MM.1S (cell line): ENCODE results near the gene DISP2.

ENCODE experiments used
- DNase-seq: peaks from one replicate; pipeline ENCODE4 v3.0.0-alpha.2; 2015
- H2AFZ ChIP-seq: fragments of 300-600 bp; sonication (generic); 2 replicates; pipeline ENCODE4 v1.6.0; 2016; ENCODE audit warnings: antibody characterized with exemption, low read length
- H3F3A ChIP-seq: fragments of 300-600 bp; sonication (generic); 2 replicates; pipeline ENCODE4 v1.6.1; 2016; ENCODE audit warnings: mild to moderate bottlenecking, antibody characterized with exemption, low read length, moderate library complexity, mixed read lengths; ENCODE audit not compliant: insufficient read depth
- H3K27ac ChIP-seq: fragments of 300-600 bp; sonication (generic); 2 replicates; pipeline ENCODE4 v1.5.1; 2016; ENCODE audit warnings: mild to moderate bottlenecking, low read length
- H3K27me3 ChIP-seq: fragments of 300-600 bp; sonication (generic); replicated peaks from 2 replicates; pipeline ENCODE4 v1.6.0; 2016; ENCODE audit warnings: low read length; ENCODE audit not compliant: insufficient read depth
- H3K36me3 ChIP-seq: fragments of 300-600 bp; sonication (generic); replicated peaks from 2 replicates; pipeline ENCODE4 v1.6.1; 2016; ENCODE audit warnings: mild to moderate bottlenecking, low read length, mixed read lengths; ENCODE audit not compliant: insufficient read depth
- H3K4me1 ChIP-seq: fragments of 300-600 bp; sonication (generic); 2 replicates; pipeline ENCODE4 v1.6.1; 2016; ENCODE audit warnings: low read length, mixed read lengths
- H3K4me2 ChIP-seq: fragments of 300-600 bp; sonication (generic); 2 replicates; pipeline ENCODE4 v1.6.0; 2016; ENCODE audit warnings: low read depth, low read length
- H3K4me3 ChIP-seq: fragments of 300-600 bp; sonication (generic); 2 replicates; pipeline ENCODE4 v1.5.1; 2016; ENCODE audit warnings: low read length, mixed read lengths
- H3K79me2 ChIP-seq: fragments of 300-600 bp; sonication (generic); 2 replicates; pipeline ENCODE4 v1.6.1; 2016; ENCODE audit warnings: mixed run types, low read length, mixed read lengths
- H3K9ac ChIP-seq: fragments of 300-600 bp; sonication (generic); 2 replicates; pipeline ENCODE4 v1.6.1; 2016; ENCODE audit warnings: low read length, mixed read lengths
- H3K9me2 ChIP-seq: fragments of 300-600 bp; sonication (generic); replicated peaks from 2 replicates; pipeline ENCODE4 v1.6.1; 2016; ENCODE audit warnings: mild to moderate bottlenecking, low read length, mixed read lengths; ENCODE audit not compliant: insufficient read depth
- H3K9me3 ChIP-seq: fragments of 300-600 bp; sonication (generic); replicated peaks from 2 replicates; pipeline ENCODE4 v1.6.1; 2016; ENCODE audit warnings: mild to moderate bottlenecking, low read length, mixed read lengths; ENCODE audit not compliant: insufficient read depth
- H4K20me1 ChIP-seq: fragments of 300-600 bp; sonication (generic); 2 replicates; pipeline ENCODE4 v1.6.1; 2016; ENCODE audit warnings: mild to moderate bottlenecking, low read length, moderate library complexity, mixed read lengths; ENCODE audit not compliant: insufficient read depth
- CTCF ChIP-seq: fragments of 300-600 bp; sonication (generic); IDR thresholded peaks from 2 replicates; pipeline ENCODE4 v1.5.1; 2016; ENCODE audit warnings: antibody characterized with exemption, low read length, mixed read lengths
- EZH2 ChIP-seq: fragments of 300-600 bp; sonication (generic); optimal IDR thresholded peaks from 2 replicates; pipeline ENCODE3; 2017; ENCODE audit warnings: low read depth, mild to moderate bottlenecking, antibody characterized with exemption, low read length, mixed read lengths
- EZH2phosphoT487 ChIP-seq: fragments of 300-600 bp; sonication (generic); IDR thresholded peaks from 2 replicates; pipeline ENCODE4 v1.6.1; 2018; ENCODE audit warnings: antibody characterized with exemption, low read length

The DISP2 gene

GRCh38 chr15:40389824-40390595 lies 32.0 kb downstream of the DISP2 start:
- Histone ChIP-seq H2AFZ (no peak overlapping the region), H3F3A (0 out of 2 replicates have a peak, but pooled peaks cover 2% of the 10 kb centered on the region), H3K9me3 (no peaks in the 10 kb centered on the region), H3K4me3 (no peak overlapping the region), H3K36me3 (peaks cover 16% of the 10 kb centered on the region; the same call in 1 of the 2 replicates), H3K9ac (no peak overlapping the region), H3K27ac (no peak overlapping the region), H3K27me3 (no peaks in the 10 kb centered on the region), H3K79me2 (peaks cover 8% of the 10 kb centered on the region), H3K4me1 (no peaks in the 10 kb centered on the region), H3K4me2 (no peak overlapping the region), H4K20me1 (no peaks in the 10 kb centered on the region), H3K9me2 (no peaks in the 10 kb centered on the region)
- no peak for DNase-seq
- TF ChIP-seq CTCF (no peak), EZH2phosphoT487 (no peak), EZH2 (no peak)

GRCh38 chr15:40392986-40393948 lies 35.2 kb downstream of the DISP2 start:
- Histone ChIP-seq H3K79me2 (no peaks in the 10 kb centered on the region), H3K9me3 (no peaks in the 10 kb centered on the region), H3K27ac (no peak overlapping the region), H2AFZ (no peak overlapping the region), H3K9me2 (no peaks in the 10 kb centered on the region), H3K4me3 (no peak overlapping the region), H3K4me2 (no peak overlapping the region), H4K20me1 (no peaks in the 10 kb centered on the region), H3F3A (peaks cover 7% of the 10 kb centered on the region), H3K4me1 (peaks cover 6% of the 10 kb centered on the region; the same call in 1 of the 2 replicates), H3K36me3 (peaks cover 16% of the 10 kb centered on the region; the same call in 1 of the 2 replicates), H3K9ac (no peak overlapping the region), H3K27me3 (no peaks in the 10 kb centered on the region)
- no peak for DNase-seq
- TF ChIP-seq EZH2phosphoT487 (no peak), EZH2 (no peak), CTCF (no peak)

GRCh38 chr15:40397688-40398412 lies 39.8 kb downstream of the DISP2 start:
- Histone ChIP-seq H3K4me3 (no peak overlapping the region), H3F3A (peaks cover 10% of the 10 kb centered on the region), H2AFZ (no peak overlapping the region), H3K9me3 (no peaks in the 10 kb centered on the region), H4K20me1 (no peaks in the 10 kb centered on the region), H3K9ac (no peak overlapping the region), H3K27ac (peak overlapping the region; percentile 9; the same call in 1 of the 2 replicates), H3K4me2 (peak overlapping the region; percentile 54; the same call in 1 of the 2 replicates), H3K9me2 (no peaks in the 10 kb centered on the region), H3K79me2 (no peaks in the 10 kb centered on the region), H3K36me3 (0 out of 2 replicates have a peak, but pooled peaks cover 5% of the 10 kb centered on the region), H3K27me3 (no peaks in the 10 kb centered on the region), H3K4me1 (peaks cover 14% of the 10 kb centered on the region)
- DNase-seq = no peak
- TF ChIP-seq CTCF = no peak
- no peak for TF ChIP-seq EZH2
- no peak for TF ChIP-seq EZH2phosphoT487
